Cardiac fibroblast (primary cell): ENCODE data around the gene RAET1L.
A peak's percentile ranks its signal among the peaks of the same experiment; 100 is the strongest.
"Not testable (repeated sequence)": the region's sequence is repeated elsewhere in the genome, so short reads cannot be mapped to it uniquely, and the experiment has no call there.

ENCODE experiments used
- DNase-seq, 2 donors: peaks; one replicate each; pipeline versions ENCODE4 v3.0.0 to v3.0.0-alpha.2; 2010; ENCODE audit warnings: low read depth in 2 of 2
- H3K4me3 ChIP-seq, 2 donors: replicated peaks in 1 of 2; 1 replicate in 1 of 2; 2 replicates in 1 of 2; pipeline ENCODE4 v1.5.1; 2011; ENCODE audit warnings: low read depth in 2 of 2, low read length in 2 of 2, mild to moderate bottlenecking in 2 of 2, moderate library complexity in 1 of 2
- CTCF ChIP-seq: IDR thresholded peaks from one replicate; pipeline ENCODE4 v1.5.1; 2011; ENCODE audit warnings: low read depth, mild to moderate bottlenecking, low read length, inconsistent platforms

RAET1L gene

DNA sequence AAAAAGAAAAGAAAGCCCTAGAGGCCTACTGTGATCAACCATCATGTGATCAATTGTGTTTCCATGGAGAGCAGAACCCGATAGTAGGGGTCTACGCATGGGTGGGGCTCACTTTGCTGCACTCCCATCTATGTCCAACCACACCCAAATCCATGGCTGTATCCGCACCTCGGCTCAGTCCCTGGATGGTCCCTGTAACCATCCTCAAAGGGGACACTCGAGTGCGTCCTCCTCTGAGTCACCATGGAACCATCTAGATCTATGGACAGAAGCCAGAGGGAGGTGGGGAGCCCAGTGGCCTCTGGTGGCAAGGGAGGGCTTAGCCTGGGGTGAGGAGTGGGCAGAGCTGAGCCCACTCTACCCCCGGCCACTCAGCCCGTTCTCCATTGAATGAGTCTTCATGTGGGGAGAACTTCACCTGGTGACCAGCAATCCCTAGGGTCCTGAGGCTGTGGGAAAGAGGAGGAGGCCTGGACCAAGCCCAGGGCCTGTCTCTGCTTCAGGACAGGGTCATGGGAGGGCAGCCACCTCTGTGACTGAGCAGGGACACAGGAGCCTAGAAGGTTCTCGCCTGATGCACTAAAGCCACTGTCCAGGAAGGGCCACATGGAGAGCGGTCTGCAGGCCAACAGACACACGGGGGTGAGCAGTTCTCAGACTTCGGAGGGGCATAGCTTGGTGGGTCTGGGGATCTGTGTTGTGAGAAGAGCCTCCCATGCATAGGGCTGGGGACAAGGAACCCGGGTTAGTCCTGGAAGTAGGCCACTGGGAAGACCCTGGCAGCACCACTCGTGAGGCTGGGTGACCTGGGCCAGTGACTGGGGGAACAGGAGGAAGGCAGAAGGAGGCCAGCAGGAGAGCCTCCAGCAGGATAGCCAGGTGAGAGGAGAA, 19.3 kb downstream of the RAET1L start:
- H3K4me3 ChIP-seq = peak overlapping the region; percentile 72 to 75
- no peak for TF ChIP-seq CTCF
- no peak for DNase-seq

GRCh38 chr6:150004783-150005717, 20.3 kb downstream of the RAET1L start:
- H3K4me3 ChIP-seq = peak overlapping the region; percentile 72 to 75
- peak; percentile 83 to 88 for DNase-seq
- peak; percentile 31 for TF ChIP-seq CTCF

GRCh38 chr6:150004101-150004782, 21.1 kb downstream of the RAET1L start:
- TF ChIP-seq CTCF = no peak
- peak overlapping the region; percentile 72 to 75 for H3K4me3 ChIP-seq
- no peak for DNase-seq

- DNase-seq, H3K4me3 ChIP-seq: not testable (repeated sequence)
Measured at GRCh38 chr6:150003599-150003998, 21.7 kb downstream of the RAET1L start.

DNA sequence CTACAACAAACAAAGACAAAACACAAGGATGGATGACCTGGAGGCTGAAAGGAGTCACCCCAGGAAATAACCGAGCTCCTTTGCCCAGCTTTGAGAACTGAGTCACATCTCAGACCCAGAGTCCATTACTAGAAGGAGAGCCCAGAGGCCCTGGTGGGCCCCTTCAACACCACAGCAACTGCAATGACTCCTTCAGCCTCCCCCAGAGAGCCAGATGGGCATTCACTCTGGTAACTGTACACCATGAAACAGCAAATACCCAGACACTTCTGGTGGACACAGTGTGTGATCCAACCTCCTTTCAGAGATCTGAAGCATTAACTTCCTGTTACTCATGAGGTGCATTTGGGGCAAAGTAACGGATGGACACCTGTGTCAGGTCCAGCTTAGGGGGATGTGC, 22.6 kb downstream of the RAET1L start:
- TF ChIP-seq CTCF = no peak
- no peak for DNase-seq

GRCh38 chr6:150001295-150002008, 23.9 kb downstream of the RAET1L start:
- DNase-seq = no peak
- TF ChIP-seq CTCF = no peak
- no peak overlapping the region for H3K4me3 ChIP-seq

More for the DNA sequence above, 22.6 kb downstream of the RAET1L start:
- no peak overlapping the region for H3K4me3 ChIP-seq
